ENCODE measurements around the gene TNIK.

DNA sequence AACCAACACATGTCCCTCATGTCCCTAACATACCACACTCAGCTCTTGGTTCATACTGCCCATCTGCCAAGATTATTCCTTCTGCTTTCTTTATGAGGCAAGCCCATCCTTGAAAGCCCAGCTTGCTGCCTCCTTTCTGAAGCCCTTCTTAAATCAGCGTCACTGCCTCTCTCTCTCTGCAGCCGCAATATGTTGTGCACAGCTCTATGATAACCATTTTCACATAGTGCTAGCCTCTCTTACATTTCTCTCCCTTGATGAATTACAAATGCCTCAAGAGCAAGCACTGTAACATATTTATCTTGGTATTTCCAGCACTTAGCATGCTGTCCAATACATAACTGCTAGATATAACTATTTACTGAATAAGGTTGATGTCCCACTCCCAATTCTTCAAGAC, 86.5 kb downstream of the TNIK start:
- TF ChIP-seq, protein P1, sequence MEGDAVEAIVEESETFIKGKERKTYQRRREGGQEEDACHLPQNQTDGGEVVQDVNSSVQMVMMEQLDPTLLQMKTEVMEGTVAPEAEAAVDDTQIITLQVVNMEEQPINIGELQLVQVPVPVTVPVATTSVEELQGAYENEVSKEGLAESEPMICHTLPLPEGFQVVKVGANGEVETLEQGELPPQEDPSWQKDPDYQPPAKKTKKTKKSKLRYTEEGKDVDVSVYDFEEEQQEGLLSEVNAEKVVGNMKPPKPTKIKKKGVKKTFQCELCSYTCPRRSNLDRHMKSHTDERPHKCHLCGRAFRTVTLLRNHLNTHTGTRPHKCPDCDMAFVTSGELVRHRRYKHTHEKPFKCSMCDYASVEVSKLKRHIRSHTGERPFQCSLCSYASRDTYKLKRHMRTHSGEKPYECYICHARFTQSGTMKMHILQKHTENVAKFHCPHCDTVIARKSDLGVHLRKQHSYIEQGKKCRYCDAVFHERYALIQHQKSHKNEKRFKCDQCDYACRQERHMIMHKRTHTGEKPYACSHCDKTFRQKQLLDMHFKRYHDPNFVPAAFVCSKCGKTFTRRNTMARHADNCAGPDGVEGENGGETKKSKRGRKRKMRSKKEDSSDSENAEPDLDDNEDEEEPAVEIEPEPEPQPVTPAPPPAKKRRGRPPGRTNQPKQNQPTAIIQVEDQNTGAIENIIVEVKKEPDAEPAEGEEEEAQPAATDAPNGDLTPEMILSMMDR (conservative IDR thresholded peaks at IDR 0.05), result no peak
- TF ChIP-seq ZFX (IDR thresholded peaks at IDR 0.05), result no peak
